Activated CD4-positive, alpha-beta memory T cell treated with anti-CD3 and anti-CD28 coated beads for 36 hours (primary cell): ENCODE data around the gene FBN2. TPM values are rescaled to one million over a fixed set of nuclear protein-coding genes. Genes with fewer than 3 reads are reported as not detected.
"Not testable (repeated sequence)": the region's sequence is repeated elsewhere in the genome, so short reads cannot be mapped to it uniquely, and the experiment has no call there.

Source experiments
- CTCF ChIA-PET: fragments of 350-600 bp; sonication (Branson Sonifier 250); formaldehyde crosslinking; loops from one replicate; lab custom pipeline; 2021; ENCODE audit warnings: antibody characterized with exemption, inconsistent platforms; lab: Charles Lee
- POLR2A ChIA-PET: fragments of 350-600 bp; sonication (Branson Sonifier 250); formaldehyde crosslinking; loops from one replicate; lab custom pipeline; 2021; ENCODE audit warnings: antibody characterized with exemption; lab: Charles Lee
- DNase-seq: peaks from one replicate; pipeline ENCODE4 v3.0.0-alpha.2; 2020
- H3K27ac Mint-ChIP-seq: one replicate; pipeline ENCODE4 v1.8.0; 2021; ENCODE audit warnings: mixed read lengths
- H3K27me3 Mint-ChIP-seq: one replicate; pipeline ENCODE4 v1.8.0; 2021; ENCODE audit warnings: mixed read lengths
- H3K36me3 Mint-ChIP-seq: one replicate; pipeline ENCODE4 v1.8.0; 2021; ENCODE audit warnings: mixed read lengths
- H3K4me1 Mint-ChIP-seq: one replicate; pipeline ENCODE4 v1.8.0; 2021; ENCODE audit warnings: low read depth, mixed read lengths
- H3K4me3 Mint-ChIP-seq: one replicate; pipeline ENCODE4 v1.8.0; 2021; ENCODE audit warnings: mild to moderate bottlenecking, mixed read lengths
- H3K9me3 Mint-ChIP-seq: one replicate; pipeline ENCODE4 v1.8.0; 2021; ENCODE audit warnings: mixed read lengths
- intact Hi-C: fragments of 100-400 bp; cut with micrococcal nuclease; formaldehyde crosslinking; loops from one replicate; pipeline ENCODE4 v1.15.1; 2023
- total RNA-seq, 2 experiments: library from RNA; stranded (reverse); gene quantifications; one replicate each; pipeline ENCODE4 v1.2.3, GENCODE V29; 2021

The FBN2 gene
- total RNA-seq, 2 experiments from 2014 or later = not detected

DNA sequence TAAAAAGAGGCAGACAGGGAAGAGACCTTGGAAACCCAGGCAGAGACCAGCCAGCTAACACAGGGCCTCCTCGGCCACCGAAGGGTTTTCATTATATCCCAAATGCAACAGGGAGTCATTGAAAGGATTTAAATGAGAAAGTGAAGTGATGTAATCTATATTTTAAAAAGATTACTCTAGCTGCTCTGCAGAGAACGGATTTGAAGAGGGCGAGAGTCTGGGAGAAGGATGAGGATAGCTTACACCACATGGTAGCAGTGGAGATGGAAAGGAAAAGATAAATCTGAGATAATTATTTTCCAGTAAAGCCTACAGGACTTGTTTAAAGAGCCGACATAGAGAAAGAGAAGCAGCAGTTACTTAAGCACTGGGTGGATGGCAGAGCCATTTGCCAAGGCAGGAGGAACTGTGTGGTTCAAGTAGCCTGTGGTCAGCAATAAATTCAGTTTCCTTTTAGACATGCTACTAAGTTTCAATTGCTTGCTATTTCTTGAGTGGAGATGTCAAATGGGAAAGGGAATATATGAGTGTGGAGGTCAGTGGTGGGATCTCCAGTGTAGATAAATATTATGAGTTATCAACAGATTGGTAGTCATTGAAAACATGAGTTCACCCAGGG lies 9.3 kb downstream of the FBN2 start:
- Mint-ChIP-seq H3K4me1 (no peaks in the 10 kb centered on the region), H3K9me3 (no peaks in the 10 kb centered on the region), H3K36me3 (no peaks in the 10 kb centered on the region), H3K27ac (no peak overlapping the region), H3K4me3 (no peak overlapping the region), H3K27me3 (no peaks in the 10 kb centered on the region)
- ChIA-PET CTCF (no interaction called here), POLR2A (no interaction called here)
- DNase-seq = no peak
- intact Hi-C loops = no loop called here

DNA sequence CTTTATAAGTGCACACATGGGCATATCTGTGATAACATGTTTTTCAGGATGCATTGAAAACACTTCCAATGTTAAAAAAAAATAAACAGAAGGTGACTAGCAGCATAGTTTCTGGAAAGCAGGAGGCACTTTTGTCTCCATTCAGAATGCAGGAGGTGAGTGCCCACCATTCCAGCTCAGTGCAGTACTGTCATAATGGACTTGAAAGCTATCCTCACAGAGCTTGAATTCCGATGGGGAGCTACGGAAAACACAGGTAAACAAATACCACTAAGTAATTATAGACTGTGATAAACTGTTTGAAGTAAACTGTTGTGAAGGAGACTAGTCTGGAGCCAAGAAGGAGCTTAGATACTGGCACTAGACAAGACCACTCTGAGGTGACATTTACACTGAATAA lies 9.9 kb downstream of the FBN2 start:
- Mint-ChIP-seq H3K4me3 (no peak overlapping the region), H3K4me1 (no peaks in the 10 kb centered on the region), H3K36me3 (no peaks in the 10 kb centered on the region), H3K27ac (no peak overlapping the region), H3K27me3 (no peaks in the 10 kb centered on the region), H3K9me3 (no peaks in the 10 kb centered on the region)
- CTCF ChIA-PET = interaction anchor here (0.6 kb wide), 1 partner anchor 848 kb away, joined by 6 read pairs; no protein-coding TSS in a partner anchor
- intact Hi-C loops = no loop called here
- DNase-seq = no peak
- POLR2A ChIA-PET = no interaction called here

- intact Hi-C loops = no loop called here
- no peak overlapping the region for H3K4me3 Mint-ChIP-seq
- H3K27ac Mint-ChIP-seq = no peak overlapping the region
- ChIA-PET POLR2A (no interaction called here), CTCF (no interaction called here)
- no peaks in the 10 kb centered on the region for H3K27me3 Mint-ChIP-seq
- H3K9me3 Mint-ChIP-seq = no peaks in the 10 kb centered on the region
- H3K4me1 Mint-ChIP-seq = no peaks in the 10 kb centered on the region
- DNase-seq = no peak
- no peaks in the 10 kb centered on the region for H3K36me3 Mint-ChIP-seq
Measured at GRCh38 chr5:128527077-128527476, 11.0 kb downstream of the FBN2 start.

- Mint-ChIP-seq H3K9me3 (no peaks in the 10 kb centered on the region), H3K36me3 (no peaks in the 10 kb centered on the region), H3K27me3 (no peaks in the 10 kb centered on the region), H3K4me3 (no peak overlapping the region), H3K4me1 (no peaks in the 10 kb centered on the region), H3K27ac (no peak overlapping the region)
- DNase-seq = no peak
- intact Hi-C loops = no loop called here
- ChIA-PET CTCF (no interaction called here), POLR2A (no interaction called here)
Measured at GRCh38 chr5:128522336-128522735, 15.7 kb downstream of the FBN2 start.

DNA sequence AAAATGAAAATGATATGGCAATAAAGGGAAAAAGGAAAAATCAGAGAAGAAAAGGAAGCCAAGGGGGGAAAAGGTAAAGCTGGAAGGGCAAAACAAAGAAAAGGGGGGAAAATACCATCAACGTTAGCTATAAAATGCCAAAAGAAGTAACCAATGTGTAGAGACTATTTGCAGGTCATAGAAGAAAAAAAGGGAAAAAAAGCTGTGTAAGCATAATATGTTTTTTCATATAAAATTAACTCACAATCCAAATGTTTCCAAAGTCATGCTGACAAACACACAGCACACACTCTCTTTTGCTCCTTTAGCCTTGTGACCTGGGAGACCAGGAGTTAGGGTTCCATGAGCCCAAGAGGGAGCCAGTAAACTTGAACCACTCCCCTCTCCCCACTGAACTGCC lies 18.2 kb downstream of the FBN2 start:
- no peaks in the 10 kb centered on the region for H3K36me3 Mint-ChIP-seq
- intact Hi-C loops = no loop called here
- POLR2A ChIA-PET = no interaction called here

DNA sequence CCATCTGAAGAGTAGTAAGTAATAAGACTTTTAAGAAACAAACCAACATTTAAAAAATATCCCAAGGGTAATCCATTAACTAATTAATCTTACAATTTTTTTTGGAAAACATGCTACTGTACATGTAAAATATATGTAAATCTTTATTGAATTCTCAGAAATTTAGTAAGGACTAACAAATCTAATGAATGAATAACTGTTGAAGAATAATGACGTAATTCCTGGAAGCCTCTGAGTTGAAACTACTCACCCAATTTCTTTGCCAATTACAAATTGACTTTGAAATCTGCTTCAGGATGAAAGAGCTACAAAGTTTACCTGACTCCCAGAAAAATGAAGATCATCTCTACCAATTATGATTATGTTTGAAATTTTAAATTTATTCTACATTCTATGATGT lies 21.1 kb downstream of the FBN2 start:
- intact Hi-C loops = no loop called here

More for the DNA sequence above, 18.2 kb downstream of the FBN2 start:
- Mint-ChIP-seq H3K9me3 (no peaks in the 10 kb centered on the region), H3K4me3 (no peak overlapping the region), H3K27me3 (no peaks in the 10 kb centered on the region), H3K4me1 (no peaks in the 10 kb centered on the region), H3K27ac (no peak overlapping the region)
- CTCF ChIA-PET = no interaction called here
- no peak for DNase-seq

DNA sequence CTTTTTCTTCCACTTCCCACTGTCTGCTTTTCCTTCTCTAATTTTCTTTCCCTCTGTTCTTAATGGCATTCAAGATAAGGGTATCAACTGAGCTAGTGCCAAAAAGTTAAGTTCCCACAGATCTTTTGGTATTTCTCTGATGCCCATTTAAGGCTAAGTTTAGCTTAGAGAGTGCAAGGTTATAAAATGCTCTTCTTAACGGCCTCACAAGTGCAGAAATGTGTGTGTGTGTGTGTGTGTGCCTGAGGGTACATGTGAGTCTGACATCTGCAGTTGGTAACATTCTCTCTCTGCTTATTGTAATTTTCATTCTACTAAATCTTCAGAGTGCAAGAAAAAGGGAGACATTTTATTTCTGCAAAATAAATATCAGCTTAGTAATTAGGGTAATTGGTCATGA lies 24.2 kb downstream of the FBN2 start:
- H3K9me3 Mint-ChIP-seq = no peaks in the 10 kb centered on the region
- ChIA-PET POLR2A (no interaction called here), CTCF (no interaction called here)
- intact Hi-C loops = no loop called here
- H3K4me1 Mint-ChIP-seq = no peaks in the 10 kb centered on the region
- no peak overlapping the region for H3K27ac Mint-ChIP-seq
- no peak for DNase-seq
- H3K4me3 Mint-ChIP-seq = no peak overlapping the region
- no peaks in the 10 kb centered on the region for H3K36me3 Mint-ChIP-seq
- H3K27me3 Mint-ChIP-seq = no peaks in the 10 kb centered on the region

More for the DNA sequence above, 21.1 kb downstream of the FBN2 start:
- Mint-ChIP-seq H3K27me3 (no peaks in the 10 kb centered on the region), H3K27ac (no peak overlapping the region), H3K4me1 (no peaks in the 10 kb centered on the region), H3K9me3 (no peaks in the 10 kb centered on the region), H3K4me3 (no peak overlapping the region), H3K36me3 (no peaks in the 10 kb centered on the region)
- ChIA-PET POLR2A (no interaction called here), CTCF (no interaction called here)
- no peak for DNase-seq

DNA sequence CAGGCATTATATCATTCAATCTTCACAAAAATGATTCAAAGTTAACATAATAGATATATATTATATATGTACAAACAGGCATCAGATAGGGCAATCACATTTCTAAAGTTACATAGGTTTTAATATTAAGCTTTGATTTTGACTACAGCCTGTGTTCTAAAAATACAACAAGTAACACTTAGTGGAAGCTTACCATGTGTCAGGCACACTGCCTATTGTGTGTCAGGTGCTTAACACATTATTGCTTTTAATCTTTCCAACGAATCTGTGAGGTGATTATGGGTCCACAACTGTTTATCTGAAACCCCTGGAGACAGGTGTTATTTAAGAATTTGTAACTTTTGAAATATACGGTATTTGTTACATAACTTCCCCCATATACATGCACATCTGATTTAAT lies 25.2 kb downstream of the FBN2 start:
- POLR2A ChIA-PET = no interaction called here
- Mint-ChIP-seq H3K27me3 (no peaks in the 10 kb centered on the region), H3K4me1 (no peaks in the 10 kb centered on the region), H3K4me3 (no peak overlapping the region), H3K36me3 (no peaks in the 10 kb centered on the region), H3K27ac (no peak overlapping the region), H3K9me3 (no peaks in the 10 kb centered on the region)
- DNase-seq = no peak
- intact Hi-C loops = no loop called here
- CTCF ChIA-PET = no interaction called here

DNA sequence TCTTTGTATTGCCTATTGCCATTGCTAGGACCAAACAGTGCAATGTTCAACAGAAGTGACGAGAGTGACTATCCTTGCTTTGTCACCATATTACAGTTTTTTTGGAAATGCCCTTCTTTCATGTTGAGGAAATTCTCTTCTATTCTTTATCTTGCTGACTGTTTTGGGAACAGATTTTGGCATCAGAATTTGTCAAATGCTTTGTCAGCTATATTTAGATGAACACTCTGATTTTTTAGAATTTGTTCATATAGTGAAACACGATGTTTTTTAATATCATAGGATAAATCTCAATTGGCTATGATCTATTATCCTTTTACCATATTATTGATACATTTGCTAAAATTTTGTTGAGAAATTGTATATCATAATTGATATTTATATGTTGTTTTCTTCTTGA lies 31.4 kb downstream of the FBN2 start:
- Mint-ChIP-seq H3K27me3 (no peaks in the 10 kb centered on the region), H3K4me1 (no peaks in the 10 kb centered on the region), H3K9me3 (peaks cover 26% of the 10 kb centered on the region), H3K4me3 (no peak overlapping the region), H3K27ac (no peak overlapping the region), H3K36me3 (peaks cover 3% of the 10 kb centered on the region)
- ChIA-PET CTCF (no interaction called here), POLR2A (no interaction called here)
- intact Hi-C loops = no loop called here
- no peak for DNase-seq

- H3K27ac Mint-ChIP-seq, H3K4me3 Mint-ChIP-seq, DNase-seq, POLR2A ChIA-PET, CTCF ChIA-PET, H3K4me1 Mint-ChIP-seq, H3K36me3 Mint-ChIP-seq, H3K27me3 Mint-ChIP-seq, intact Hi-C loops: not testable (repeated sequence)
- H3K9me3 Mint-ChIP-seq = peaks cover 26% of the 10 kb centered on the region
Measured at GRCh38 chr5:128503727-128504126, 34.3 kb downstream of the FBN2 start.

GRCh38 chr5:128498844-128499455 lies 39.1 kb downstream of the FBN2 start:
- DNase-seq = no peak
- no peak overlapping the region for H3K27ac Mint-ChIP-seq
- no peaks in the 10 kb centered on the region for H3K27me3 Mint-ChIP-seq
- intact Hi-C loops = loop anchor here (2.0 kb wide), 1 partner anchor 286 kb away; no protein-coding TSS in a partner anchor
- H3K36me3 Mint-ChIP-seq = peaks cover 3% of the 10 kb centered on the region
- no peaks in the 10 kb centered on the region for H3K4me1 Mint-ChIP-seq
- CTCF ChIA-PET = interaction anchor here (1.0 kb wide), 1 partner anchor 935 kb away, joined by 3 read pairs; no protein-coding TSS in a partner anchor
- no peak overlapping the region for H3K4me3 Mint-ChIP-seq
- peaks cover 19% of the 10 kb centered on the region for H3K9me3 Mint-ChIP-seq
- POLR2A ChIA-PET = no interaction called here

DNA sequence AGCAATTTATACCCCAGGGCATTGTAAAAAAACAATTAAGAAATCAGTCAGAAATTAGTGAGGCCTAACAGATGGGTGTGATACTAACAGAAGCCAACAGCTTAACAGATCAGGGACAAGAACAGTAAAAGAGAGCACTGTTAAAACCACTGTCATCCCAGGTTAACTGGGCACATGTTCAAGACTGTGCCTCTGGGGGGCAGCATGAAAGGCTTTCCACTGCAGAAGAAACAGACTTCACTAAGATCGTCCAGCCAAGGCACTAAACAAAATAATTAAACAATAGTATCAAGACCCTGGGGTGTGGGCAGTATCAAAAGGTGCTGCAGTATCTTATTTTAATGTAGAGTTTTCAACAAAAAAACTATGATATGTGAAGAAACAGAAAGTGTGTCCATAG lies 43.5 kb downstream of the FBN2 start:
- Mint-ChIP-seq H3K9me3 (peaks cover 10% of the 10 kb centered on the region), H3K27ac (no peak overlapping the region), H3K36me3 (no peaks in the 10 kb centered on the region), H3K4me3 (no peak overlapping the region), H3K4me1 (no peaks in the 10 kb centered on the region), H3K27me3 (no peaks in the 10 kb centered on the region)
- DNase-seq = no peak
- POLR2A ChIA-PET = no interaction called here
- intact Hi-C loops = no loop called here
- CTCF ChIA-PET = no interaction called here
